Left lung (tissue), 10 donors: ENCODE results near the gene RGS13. TPM values are rescaled to one million over a fixed set of nuclear protein-coding genes. Genes with fewer than 3 reads are reported as not detected.
A peak's percentile ranks its signal among the peaks of the same experiment; 100 is the strongest.

Source experiments
- ATAC-seq: fragments of 200-7000 bp; cut with Tn5 transposase; one replicate; pipeline ENCODE4 v1.9.1; 2020; ENCODE audit warnings: moderate library complexity
- DNase-seq, 4 donors: peaks; one replicate each; pipeline ENCODE4 v3.0.0-alpha.2; 2013 to 2020
- H3K27ac ChIP-seq, 2 donors: fragments of 200-600 bp; sonication (generic) in 1 of 2; one replicate each; pipeline versions ENCODE4 v1.5.0 to v1.8.0; 2020 to 2021
- H3K27me3 ChIP-seq, 2 donors: fragments of 200-600 bp; sonication (generic) in 1 of 2; one replicate each; pipeline versions ENCODE4 v1.5.0 to v1.8.0; 2020 to 2021
- H3K36me3 ChIP-seq, 2 donors: fragments of 200-600 bp; sonication (generic) in 1 of 2; one replicate each; pipeline versions ENCODE4 v1.5.0 to v1.8.0; 2020 to 2021
- H3K4me1 ChIP-seq, 2 donors: fragments of 200-600 bp; one replicate each; pipeline ENCODE4 v1.8.0; 2021
- H3K4me3 ChIP-seq, 2 donors: fragments of 200-600 bp; sonication (generic) in 1 of 2; one replicate each; pipeline versions ENCODE4 v1.5.0 to v1.8.0; 2020 to 2021; ENCODE audit warnings: mild to moderate bottlenecking in 1 of 2
- H3K9me3 ChIP-seq, 2 donors: fragments of 200-600 bp; sonication (generic) in 1 of 2; one replicate each; pipeline versions ENCODE4 v1.5.0 to v1.8.0; 2020 to 2021
- CTCF ChIP-seq, 2 donors: fragments of 200-600 bp; sonication (generic) in 1 of 2; IDR thresholded peaks; one replicate each; pipeline versions ENCODE4 v1.5.0 to v1.8.0; 2021; ENCODE audit warnings: antibody characterized with exemption in 2 of 2
- intact Hi-C, 2 donors: fragments of 100-400 bp; cut with DNase I; formaldehyde crosslinking; loops; one replicate each; pipeline versions ENCODE4 v1.11.2 to v1.14.2; 2022
- polyA plus RNA-seq, 6 donors: library from polyadenylated mRNA; unstranded; fragments of 120-200 nt; gene quantifications; one replicate each; pipeline ENCODE4 v1.2.1, GENCODE V29; 2013; ENCODE audit not compliant: insufficient read length in 6 of 6
- total RNA-seq, 2 donors: library from RNA; stranded (reverse); fragmentation: NEBNext Ultra II Directional; extraction: Animal tissue kit (Norgen Biotek cat#: 25700); gene quantifications; one replicate each; pipeline ENCODE4 v1.2.1, GENCODE V29; 2021
- donor health status: DM: no; HTN: yes; CAD: no.
- donor health status: DM: no; HTN: no; CAD: no.

RGS13 gene
- total and polyA plus RNA-seq, 8 donors, result 0.81 to 4.8 (median 2.7) TPM

GRCh38 chr1:192630521-192631287 lies 5.2 kb upstream of the RGS13 start:
- Histone ChIP-seq H3K27me3 (no peaks in the 10 kb centered on the region), H3K4me3 (no peak overlapping the region), H3K9me3 (no peaks in the 10 kb centered on the region), H3K27ac (peak overlapping the region in 1 of 2 donors; percentile 35), H3K4me1 (no peaks in the 10 kb centered on the region), H3K36me3 (no peaks in the 10 kb centered on the region)
- ATAC-seq (no peak), DNase-seq (no peak)
- no peak for TF ChIP-seq CTCF (IDR thresholded peaks at IDR 0.05)
- intact Hi-C loops, result no loop called here

GRCh38 chr1:192631749-192632148 lies 4.2 kb upstream of the RGS13 start:
- no peaks in the 10 kb centered on the region for H3K9me3 ChIP-seq
- no peak for TF ChIP-seq CTCF (IDR thresholded peaks at IDR 0.05)
- ATAC-seq (no peak), DNase-seq (no peak)
- no peaks in the 10 kb centered on the region for H3K4me1 ChIP-seq
- no peak overlapping the region for H3K4me3 ChIP-seq
- H3K27ac ChIP-seq, result no peak overlapping the region
- no peaks in the 10 kb centered on the region for H3K27me3 ChIP-seq
- intact Hi-C loops, result no loop called here
- H3K36me3 ChIP-seq, result no peaks in the 10 kb centered on the region

GRCh38 chr1:192632188-192632587 lies 3.8 kb upstream of the RGS13 start:
- no peak for TF ChIP-seq CTCF (IDR thresholded peaks at IDR 0.05)
- no peak overlapping the region for H3K4me3 ChIP-seq
- H3K27me3 ChIP-seq, result no peaks in the 10 kb centered on the region
- ATAC-seq (no peak), DNase-seq (no peak)
- H3K9me3 ChIP-seq, result no peaks in the 10 kb centered on the region
- H3K36me3 ChIP-seq, result no peaks in the 10 kb centered on the region
- no peak overlapping the region for H3K27ac ChIP-seq
- intact Hi-C loops, result no loop called here
- no peaks in the 10 kb centered on the region for H3K4me1 ChIP-seq

- Histone ChIP-seq H3K4me1 (no peaks in the 10 kb centered on the region), H3K27me3 (no peaks in the 10 kb centered on the region), H3K36me3 (no peaks in the 10 kb centered on the region), H3K9me3 (no peaks in the 10 kb centered on the region), H3K27ac (peak overlapping the region in 1 of 2 donors; percentile 22), H3K4me3 (no peak overlapping the region)
- TF ChIP-seq CTCF (IDR thresholded peaks at IDR 0.05), result no peak
- DNase-seq, result peak in 2 of 4 donors; percentile 87 to 89
- intact Hi-C loops, result no loop called here
- ATAC-seq, result no peak
Measured at GRCh38 chr1:192632641-192633532, 3.1 kb upstream of the RGS13 start.
